ENCODE results near the gene HSD11B1. TPM values are rescaled to one million over a fixed set of nuclear protein-coding genes. Genes with fewer than 3 reads are reported as not detected.
A peak's percentile ranks its signal among the peaks of the same experiment; 100 is the strongest.

HSD11B1 gene
- total RNA-seq, 1 experiment from 2014 or later = not detected

GRCh38 chr1:209770636-209771415 lies 66.2 kb downstream of the HSD11B1 start:
- no peak for DNase-seq (ENCODE audit: low spot score)
- in situ Hi-C loops (cut with HindIII; ENCODE audit: low sequenced_read_pairs) = no loop called here

GRCh38 chr1:209772126-209772525 lies 67.5 kb downstream of the HSD11B1 start:
- in situ Hi-C loops (cut with HindIII; ENCODE audit: low sequenced_read_pairs) = no loop called here
- DNase-seq (ENCODE audit: low spot score) = no peak

- in situ Hi-C loops (cut with HindIII; ENCODE audit: low sequenced_read_pairs) = no loop called here
- no peak for DNase-seq (ENCODE audit: low spot score)
These were observed 69.9 kb downstream of the HSD11B1 start for GRCh38 chr1:209774592-209774991.

GRCh38 chr1:209775678-209776077 lies 71.0 kb downstream of the HSD11B1 start:
- in situ Hi-C loops (cut with HindIII; ENCODE audit: low sequenced_read_pairs) = no loop called here
- no peak for DNase-seq (ENCODE audit: low spot score)

- DNase-seq (ENCODE audit: low spot score) = no peak
- in situ Hi-C loops (cut with HindIII; ENCODE audit: low sequenced_read_pairs) = no loop called here
These were observed 72.9 kb downstream of the HSD11B1 start for GRCh38 chr1:209777587-209777986.

- in situ Hi-C loops (cut with HindIII; ENCODE audit: low sequenced_read_pairs) = no loop called here
- DNase-seq (ENCODE audit: low spot score) = no peak
These were observed 73.5 kb downstream of the HSD11B1 start for GRCh38 chr1:209778102-209778501.

GRCh38 chr1:209780268-209780667 lies 75.6 kb downstream of the HSD11B1 start:
- no peak for DNase-seq (ENCODE audit: low spot score)
- in situ Hi-C loops (cut with HindIII; ENCODE audit: low sequenced_read_pairs) = no loop called here

- DNase-seq (ENCODE audit: low spot score) = peak; percentile 17
- in situ Hi-C loops (cut with HindIII; ENCODE audit: low sequenced_read_pairs) = no loop called here
These were observed 78.7 kb downstream of the HSD11B1 start for GRCh38 chr1:209783386-209783785.

Other genes with a start within 250 kb of the HSD11B1 start
- 1.5 and 2.3 TPM in 2 replicates for gene CAMK1G, start 121.1 kb upstream of the HSD11B1 start, total RNA-seq (2014; rRNA removed; shearing (Covaris generic))
- not detected in 2 replicates for gene LAMB3, start 52.4 kb upstream of the HSD11B1 start, total RNA-seq (2014; rRNA removed; shearing (Covaris generic))
- gene G0S2, start 29.4 kb upstream of the HSD11B1 start, total RNA-seq (2014; rRNA removed; shearing (Covaris generic)) = not detected in 2 replicates
- 0.10 TPM in 1 of 2 replicates, not detected in the other for gene TRAF3IP3, start 51.2 kb downstream of the HSD11B1 start, total RNA-seq (2014; rRNA removed; shearing (Covaris generic))
- gene C1orf74, start 79.7 kb downstream of the HSD11B1 start, total RNA-seq (2014; rRNA removed; shearing (Covaris generic)) = 6.2 and 9.0 TPM in 2 replicates
- gene IRF6, start 101.3 kb downstream of the HSD11B1 start, total RNA-seq (2014; rRNA removed; shearing (Covaris generic)) = not detected in 2 replicates
- gene UTP25, start 123.1 kb downstream of the HSD11B1 start, total RNA-seq (2014; rRNA removed; shearing (Covaris generic)) = 9.7 and 13.5 TPM in 2 replicates
- 37.5 and 58.0 TPM in 2 replicates for gene SYT14, start 233.4 kb downstream of the HSD11B1 start, total RNA-seq (2014; rRNA removed; shearing (Covaris generic))

Measured in G401 (cell line).